HG03457 (cell line): Measurements from ENCODE around the gene MAN1B1.
"Not testable (repeated sequence)": the region's sequence is repeated elsewhere in the genome, so short reads cannot be mapped to it uniquely, and the experiment has no call there.

Experiments
- ATAC-seq: cut with Tn5 transposase; IDR thresholded peaks from one replicate; pipeline ENCODE4 v1.9.1; 2021; ENCODE audit warnings: moderate number of reproducible peaks; ENCODE audit not compliant: unreplicated experiment

Gene MAN1B1

GRCh38 chr9:137126786-137127185, 40.0 kb downstream of the MAN1B1 start:
- ATAC-seq = no peak

- ATAC-seq = no peak
Measured at GRCh38 chr9:137127301-137128157, 40.7 kb downstream of the MAN1B1 start.

GRCh38 chr9:137128158-137128861, 41.5 kb downstream of the MAN1B1 start:
- no peak for ATAC-seq

- no peak for ATAC-seq
Measured at GRCh38 chr9:137128862-137129455, 42.2 kb downstream of the MAN1B1 start.

GRCh38 chr9:137129456-137130175, 42.8 kb downstream of the MAN1B1 start:
- peak; percentile 66 for ATAC-seq

- ATAC-seq = peak; percentile 8
Measured at GRCh38 chr9:137130176-137130755, 43.5 kb downstream of the MAN1B1 start.

- no peak for ATAC-seq
Measured at GRCh38 chr9:137134191-137134590, 47.4 kb downstream of the MAN1B1 start.

- not testable (repeated sequence) for ATAC-seq
Measured at GRCh38 chr9:137135154-137135553, 48.4 kb downstream of the MAN1B1 start.

GRCh38 chr9:137136261-137136880, 49.6 kb downstream of the MAN1B1 start:
- ATAC-seq = no peak

GRCh38 chr9:137136881-137137607, 50.3 kb downstream of the MAN1B1 start:
- ATAC-seq = no peak

GRCh38 chr9:137138058-137138721, 51.4 kb downstream of the MAN1B1 start:
- ATAC-seq = no peak

GRCh38 chr9:137138722-137139467, 52.1 kb downstream of the MAN1B1 start, which contains the start of gene GRIN1:
Gene GRIN1, plus strand, starts transcription at chr9:137139154. Its CDS starts 333 bp downstream, at chr9:137139487.
- ATAC-seq = no peak

GRCh38 chr9:137139468-137140150, 52.8 kb downstream of the MAN1B1 start:
- ATAC-seq = no peak

GRCh38 chr9:137140151-137141012, 53.6 kb downstream of the MAN1B1 start:
- no peak for ATAC-seq

GRCh38 chr9:137141050-137141810, 54.4 kb downstream of the MAN1B1 start:
- ATAC-seq = no peak
